HepG2 (cell line): ENCODE results near the gene CRYZL1. TPM values are rescaled to one million over a fixed set of nuclear protein-coding genes. Genes with fewer than 3 reads are reported as not detected.

Source experiments
- ATAC-seq: fragments of 200-7000 bp; cut with Tn5 transposase; 3 replicates; pipeline ENCODE4 v1.9.1; 2020; ENCODE audit warnings: mild to moderate bottlenecking, moderate library complexity
- BruUV-seq: library from RNA; stranded (reverse); fragments of 400-500 nt; replicated peaks from 2 replicates; lab custom pipeline; 2021; lab: Mats Ljungman, UMichigan
- CTCF ChIA-PET: fragments of 300-600 bp; formaldehyde crosslinking; extraction: SDS; loops from one replicate; lab custom pipeline; 2021; ENCODE audit warnings: low total read pairs, inconsistent platforms, low intra/inter-chr PET ratio; lab: Yijun Ruan, JAX
- POLR2A ChIA-PET: fragments of 350-600 bp; sonication (Branson Sonifier 250); formaldehyde crosslinking; loops from one replicate; lab custom pipeline; 2020; ENCODE audit warnings: antibody characterized with exemption, inconsistent platforms; lab: Yijun Ruan, JAX
- DNase-seq: peaks from one replicate; pipeline ENCODE4 v3.0.0-alpha.2; 2015; ENCODE audit warnings: low spot score
- FAIRE-seq: peaks from 3 replicates; lab custom pipeline; 2011; peaks lifted over from hg19 to GRCh38; lab: Jason Lieb, UNC
- H2AFZ ChIP-seq: one replicate; pipeline ENCODE4 v1.6.1; 2011; ENCODE audit warnings: low read length, inconsistent platforms
- H3K27ac ChIP-seq: fragments of 300-600 bp; 3 replicates; pipeline ENCODE4 v1.8.0; 2011; ENCODE audit warnings: mixed run types, mild to moderate bottlenecking, mixed read lengths, low read length, inconsistent platforms; ENCODE audit not compliant: insufficient read depth; ENCODE audit errors: extremely low read length
- H3K27me3 ChIP-seq, 2 experiments: fragments of 200-600 bp in 1 of 2; 2 replicates in 1 of 2; 3 replicates in 1 of 2; pipeline versions ENCODE4 v1.6.0 to v1.8.0; 2011; ENCODE audit warnings: low read length in 2 of 2, mild to moderate bottlenecking in 2 of 2, moderate library complexity in 2 of 2, inconsistent platforms in 1 of 2; ENCODE audit not compliant: insufficient read depth in 2 of 2, control insufficient read depth in 1 of 2
- H3K36me3 ChIP-seq, 2 experiments: fragments of 200-600 bp in 1 of 2; replicated peaks in 1 of 2; 2 replicates in 1 of 2; 3 replicates in 1 of 2; pipeline versions ENCODE4 v1.5.1 to v1.8.0; 2011; ENCODE audit warnings: low read length in 2 of 2, inconsistent platforms in 1 of 2; ENCODE audit not compliant: insufficient read depth in 2 of 2, control insufficient read depth in 1 of 2
- H3K4me1 ChIP-seq: 2 replicates; pipeline ENCODE4 v1.5.1; 2012; ENCODE audit warnings: low read length, inconsistent platforms; ENCODE audit not compliant: insufficient read depth
- H3K4me2 ChIP-seq: 2 replicates; pipeline ENCODE4 v1.6.0; 2011; ENCODE audit warnings: low read depth, low read length, inconsistent platforms
- H3K4me3 ChIP-seq, 3 experiments: fragments of 200-600 bp in 1 of 3; sonication (generic), shearing (Covaris generic) in 1 of 3; replicated peaks in 1 of 3; 2 replicates each; pipeline ENCODE4 v1.5.1; 2011 to 2016; ENCODE audit warnings: low read length in 3 of 3, inconsistent platforms in 2 of 3, low read depth in 2 of 3, mild to moderate bottlenecking in 2 of 3, control low read depth in 1 of 3, mixed read lengths in 1 of 3; ENCODE audit not compliant: insufficient read depth in 1 of 3
- H3K79me2 ChIP-seq: one replicate; pipeline ENCODE4 v1.6.1; 2011; ENCODE audit warnings: low read length, inconsistent platforms; ENCODE audit not compliant: insufficient read depth
- H3K9ac ChIP-seq: 2 replicates; pipeline ENCODE4 v1.6.0; 2011; ENCODE audit warnings: mild to moderate bottlenecking, low read depth, low read length, inconsistent platforms; ENCODE audit not compliant: insufficient read depth
- H3K9me3 ChIP-seq: 2 replicates; pipeline ENCODE4 v1.5.1; 2012; ENCODE audit warnings: mild to moderate bottlenecking, low read length
- H4K20me1 ChIP-seq: 2 replicates; pipeline ENCODE4 v1.6.0; 2011; ENCODE audit warnings: inconsistent platforms, mild to moderate bottlenecking, low read length, moderate library complexity; ENCODE audit not compliant: insufficient read depth
- AGO2 ChIP-seq: fragments of 200-400 bp; formaldehyde crosslinking; optimal IDR thresholded peaks from 2 replicates; pipeline ENCODE3; 2017; ENCODE audit warnings: mild to moderate bottlenecking, low read depth, low read length, moderate library complexity
- AKAP8 ChIP-seq: sonication (generic); formaldehyde crosslinking; IDR thresholded peaks from 2 replicates; pipeline ENCODE4 v1.5.1; 2020; ENCODE audit warnings: mild to moderate bottlenecking, missing genetic modification reagents
- ARID2 ChIP-seq: sonication (generic); formaldehyde crosslinking; IDR thresholded peaks from 2 replicates; pipeline ENCODE4 v1.8.1; 2022; ENCODE audit warnings: mild to moderate bottlenecking, missing genetic modification reagents, borderline replicate concordance
- CHD2 ChIP-seq: IDR thresholded peaks from 2 replicates; pipeline ENCODE4 v1.6.1; 2011; ENCODE audit warnings: low read depth, low read length, improper control_type of control experiment
- HHEX ChIP-seq: IDR thresholded peaks from 2 replicates; pipeline ENCODE4 v1.6.1; 2016; ENCODE audit warnings: control low read depth
- MAF1 ChIP-seq: sonication (generic); formaldehyde crosslinking; IDR thresholded peaks from 2 replicates; pipeline ENCODE4 v1.5.0; 2020; ENCODE audit warnings: missing genetic modification reagents, borderline replicate concordance
- RARG ChIP-seq: sonication (generic); formaldehyde crosslinking; IDR thresholded peaks from 2 replicates; pipeline ENCODE4 v1.4.0; 2020; ENCODE audit warnings: low read depth, mild to moderate bottlenecking, missing genetic modification reagents
- RBFOX2 ChIP-seq: fragments of 200-400 bp; formaldehyde crosslinking; IDR thresholded peaks from 2 replicates; pipeline ENCODE4 v1.6.1; 2017; ENCODE audit warnings: low read depth, mild to moderate bottlenecking, low read length
- RBM22 ChIP-seq: fragments of 200-400 bp; formaldehyde crosslinking; optimal IDR thresholded peaks from 2 replicates; pipeline ENCODE3; 2017; ENCODE audit warnings: mild to moderate bottlenecking, low read length, moderate library complexity
- TEAD2 ChIP-seq: sonication (generic); formaldehyde crosslinking; IDR thresholded peaks from 2 replicates; pipeline ENCODE4 v1.9.0; 2021; ENCODE audit warnings: missing genetic modification reagents
- ZBTB21 ChIP-seq: sonication (generic); formaldehyde crosslinking; IDR thresholded peaks from 2 replicates; pipeline ENCODE4 v1.4.0; 2020; ENCODE audit warnings: missing genetic modification reagents
- ZBTB3 ChIP-seq: sonication (generic); formaldehyde crosslinking; IDR thresholded peaks from 2 replicates; pipeline ENCODE4 v1.4.0; 2020; ENCODE audit warnings: low read depth, mild to moderate bottlenecking, moderate library complexity, missing genetic modification reagents, borderline replicate concordance
- ZBTB8A ChIP-seq: sonication (generic); formaldehyde crosslinking; IDR thresholded peaks from 2 replicates; pipeline ENCODE4 v1.4.0; 2020; ENCODE audit warnings: mild to moderate bottlenecking, low read depth, missing genetic modification reagents, borderline replicate concordance
- ZMYM3 ChIP-seq: sonication (generic); formaldehyde crosslinking; IDR thresholded peaks from 2 replicates; pipeline ENCODE4 v1.5.1; 2020; ENCODE audit warnings: mild to moderate bottlenecking, missing genetic modification reagents
- ZNF24 ChIP-seq: fragments of 450-650 bp; IDR thresholded peaks from 2 replicates; pipeline ENCODE4 v1.6.1; 2017; ENCODE audit warnings: antibody characterized with exemption, mild to moderate bottlenecking
- ZNF251 ChIP-seq: sonication (generic); formaldehyde crosslinking; IDR thresholded peaks from 2 replicates; pipeline ENCODE4 v1.9.0; 2021; ENCODE audit warnings: mild to moderate bottlenecking, missing genetic modification reagents
- ZNF292 ChIP-seq: sonication (generic); formaldehyde crosslinking; IDR thresholded peaks from 2 replicates; pipeline ENCODE4 v1.8.1; 2022; ENCODE audit warnings: mild to moderate bottlenecking, low read depth, missing genetic modification reagents, borderline replicate concordance
- ZNF670 ChIP-seq: sonication (generic); formaldehyde crosslinking; IDR thresholded peaks from 2 replicates; pipeline ENCODE4 v1.8.0; 2022; ENCODE audit warnings: mild to moderate bottlenecking, missing genetic modification reagents, borderline replicate concordance
- ZNF672 ChIP-seq: sonication (generic); formaldehyde crosslinking; IDR thresholded peaks from 2 replicates; pipeline ENCODE4 v1.8.1; 2022; ENCODE audit warnings: missing genetic modification reagents
- ZNF720 ChIP-seq: sonication (generic); formaldehyde crosslinking; IDR thresholded peaks from 2 replicates; pipeline ENCODE4 v1.4.0; 2020; ENCODE audit warnings: missing genetic modification reagents
- WGBS: methylation state at CpG from one replicate; pipeline ENCODE4 v1.1.6; 2017; ENCODE audit warnings: low lambda C conversion rate; 5-methylcytosine and 5-hydroxymethylcytosine counted together
- in situ Hi-C: cut with HindIII; loops from 2 replicates; pipeline ENCODE4 v1.10.0; 2017; ENCODE audit warnings: low pct_unique_long_range_greater_than_20kb; ENCODE audit not compliant: extremely low pct_ligation_motif_present
- intact Hi-C: fragments of 100-400 bp; cut with micrococcal nuclease; formaldehyde crosslinking; loops from one replicate; pipeline ENCODE4 v1.10.0; 2022; ENCODE audit not compliant: unreplicated experiment
- polyA plus RNA-seq, 8 experiments: library from polyadenylated mRNA; depleted of rRNA in 3 of 8; stranded (reverse) in 7 of 8; unstranded in 1 of 8; fragments of >200 nt; fragmentation: Illumina TruSeq in 4 of 8; extraction: Trizol in 4 of 8; gene quantifications; 2 replicates each; pipeline versions ENCODE4 v1.2.1 to v1.2.3, GENCODE V29; 2011 to 2016; ENCODE audit warnings: low read depth in 4 of 8, missing spikeins in 1 of 8, mixed read lengths in 1 of 8; ENCODE audit not compliant: insufficient read depth in 1 of 8
- total RNA-seq, 5 experiments: library from RNA; depleted of rRNA; stranded (reverse); fragments of >200 nt; fragmentation: Illumina TruSeq; extraction: Trizol; gene quantifications; 2 replicates each; pipeline ENCODE4 v1.2.3, GENCODE V29; 2016; ENCODE audit warnings: low read depth in 1 of 5
- TF ChIP-seq, protein P1 (sequence below): IDR thresholded peaks from 2 replicates; pipeline ENCODE4 v1.6.1; 2016
- TF ChIP-seq, protein P2 (sequence below): sonication (generic); formaldehyde crosslinking; IDR thresholded peaks from 2 replicates; pipeline ENCODE4 v1.5.0; 2020; ENCODE audit warnings: missing genetic modification reagents
- TF ChIP-seq, protein P3 (sequence below): sonication (generic); formaldehyde crosslinking; IDR thresholded peaks from 2 replicates; pipeline ENCODE4 v1.4.0; 2020; ENCODE audit warnings: missing genetic modification reagents

The CRYZL1 gene
- total and polyA plus RNA-seq, 2 of the 13 experiments (the other 11 are each of a cell fraction or from before 2014, with no cell fraction given): 20.3 to 27.7 TPM

DNA sequence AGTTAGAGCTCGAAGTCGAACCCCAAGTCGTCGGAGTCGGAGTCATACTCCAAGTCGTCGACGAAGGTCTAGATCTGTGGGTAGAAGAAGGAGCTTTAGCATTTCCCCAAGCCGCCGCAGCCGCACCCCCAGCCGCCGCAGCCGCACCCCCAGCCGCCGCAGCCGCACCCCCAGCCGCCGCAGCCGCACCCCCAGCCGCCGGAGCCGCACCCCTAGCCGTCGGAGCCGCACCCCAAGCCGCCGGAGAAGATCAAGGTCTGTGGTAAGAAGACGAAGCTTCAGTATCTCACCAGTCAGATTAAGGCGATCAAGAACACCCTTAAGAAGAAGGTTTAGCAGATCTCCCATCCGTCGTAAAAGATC is 86.6 kb downstream of the CRYZL1 start:
- Histone ChIP-seq H3K4me1 (peaks cover 11% of the 10 kb centered on the region; the same call in 1 of the 2 replicates), H3K27ac (no peak overlapping the region), H3K9me3 (no peaks in the 10 kb centered on the region), H2AFZ (no peak overlapping the region), H4K20me1 (peaks cover 67% of the 10 kb centered on the region), H3K79me2 (peaks cover 79% of the 10 kb centered on the region), H3K4me2 (no peak overlapping the region), H3K4me3 (no peak overlapping the region), H3K9ac (no peak overlapping the region), H3K36me3 (peaks cover 41 to 95% of the 10 kb centered on the region in 2 experiments), H3K27me3 (no peaks in the 10 kb centered on the region)
- in situ Hi-C loops (no loop called here), intact Hi-C loops (no loop called here)
- WGBS: 99% methylated on average over 26 of the region's 32 CpGs
- ChIA-PET POLR2A (interaction anchor here (0.9 to 1.5 kb wide), 2 partner anchors 12 to 75 kb away, joined by 4 to 5 read pairs; partner anchors contain the start of genes SON and TMEM50B), CTCF (no interaction called here)
- BruUV-seq: no TSS peak
- no peak for DNase-seq
- no peak for FAIRE-seq
- ATAC-seq: no peak
- TF ChIP-seq ARID2: no peak
- TF ChIP-seq, protein P1, sequence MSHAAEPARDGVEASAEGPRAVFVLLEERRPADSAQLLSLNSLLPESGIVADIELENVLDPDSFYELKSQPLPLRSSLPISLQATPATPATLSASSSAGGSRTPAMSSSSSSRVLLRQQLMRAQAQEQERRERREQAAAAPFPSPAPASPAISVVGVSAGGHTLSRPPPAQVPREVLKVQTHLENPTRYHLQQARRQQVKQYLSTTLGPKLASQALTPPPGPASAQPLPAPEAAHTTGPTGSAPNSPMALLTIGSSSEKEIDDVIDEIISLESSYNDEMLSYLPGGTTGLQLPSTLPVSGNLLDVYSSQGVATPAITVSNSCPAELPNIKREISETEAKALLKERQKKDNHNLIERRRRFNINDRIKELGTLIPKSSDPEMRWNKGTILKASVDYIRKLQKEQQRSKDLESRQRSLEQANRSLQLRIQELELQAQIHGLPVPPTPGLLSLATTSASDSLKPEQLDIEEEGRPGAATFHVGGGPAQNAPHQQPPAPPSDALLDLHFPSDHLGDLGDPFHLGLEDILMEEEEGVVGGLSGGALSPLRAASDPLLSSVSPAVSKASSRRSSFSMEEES (CRISPR knock-in tag): no peak
- no peak for TF ChIP-seq ZNF292 (CRISPR knock-in tag)
- TF ChIP-seq ZBTB3 (CRISPR knock-in tag): no peak
- TF ChIP-seq ZMYM3 (CRISPR knock-in tag): no peak
- TF ChIP-seq RARG (CRISPR knock-in tag): no peak
- TF ChIP-seq, protein P2, sequence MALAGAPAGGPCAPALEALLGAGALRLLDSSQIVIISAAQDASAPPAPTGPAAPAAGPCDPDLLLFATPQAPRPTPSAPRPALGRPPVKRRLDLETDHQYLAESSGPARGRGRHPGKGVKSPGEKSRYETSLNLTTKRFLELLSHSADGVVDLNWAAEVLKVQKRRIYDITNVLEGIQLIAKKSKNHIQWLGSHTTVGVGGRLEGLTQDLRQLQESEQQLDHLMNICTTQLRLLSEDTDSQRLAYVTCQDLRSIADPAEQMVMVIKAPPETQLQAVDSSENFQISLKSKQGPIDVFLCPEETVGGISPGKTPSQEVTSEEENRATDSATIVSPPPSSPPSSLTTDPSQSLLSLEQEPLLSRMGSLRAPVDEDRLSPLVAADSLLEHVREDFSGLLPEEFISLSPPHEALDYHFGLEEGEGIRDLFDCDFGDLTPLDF (CRISPR knock-in tag): no peak
- no peak for TF ChIP-seq CHD2
- TF ChIP-seq, protein P3, sequence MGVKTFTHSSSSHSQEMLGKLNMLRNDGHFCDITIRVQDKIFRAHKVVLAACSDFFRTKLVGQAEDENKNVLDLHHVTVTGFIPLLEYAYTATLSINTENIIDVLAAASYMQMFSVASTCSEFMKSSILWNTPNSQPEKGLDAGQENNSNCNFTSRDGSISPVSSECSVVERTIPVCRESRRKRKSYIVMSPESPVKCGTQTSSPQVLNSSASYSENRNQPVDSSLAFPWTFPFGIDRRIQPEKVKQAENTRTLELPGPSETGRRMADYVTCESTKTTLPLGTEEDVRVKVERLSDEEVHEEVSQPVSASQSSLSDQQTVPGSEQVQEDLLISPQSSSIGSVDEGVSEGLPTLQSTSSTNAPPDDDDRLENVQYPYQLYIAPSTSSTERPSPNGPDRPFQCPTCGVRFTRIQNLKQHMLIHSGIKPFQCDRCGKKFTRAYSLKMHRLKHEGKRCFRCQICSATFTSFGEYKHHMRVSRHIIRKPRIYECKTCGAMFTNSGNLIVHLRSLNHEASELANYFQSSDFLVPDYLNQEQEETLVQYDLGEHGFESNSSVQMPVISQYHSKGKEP: no peak
- TF ChIP-seq MAF1 (CRISPR knock-in tag): no peak
- no peak for TF ChIP-seq TEAD2 (CRISPR knock-in tag)
- TF ChIP-seq RBM22: peak; percentile 37
- TF ChIP-seq AKAP8: no peak
- peak; percentile 46 for TF ChIP-seq AGO2
- no peak for TF ChIP-seq ZNF251 (CRISPR knock-in tag)
- no peak for TF ChIP-seq ZNF670
- no peak for TF ChIP-seq ZNF720 (CRISPR knock-in tag)
- TF ChIP-seq RBFOX2: peak; percentile 45; the same call in 1 of the 2 replicates
- no peak for TF ChIP-seq ZBTB21 (CRISPR knock-in tag)
- no peak for TF ChIP-seq ZBTB8A (CRISPR knock-in tag)
- no peak for TF ChIP-seq HHEX (CRISPR knock-in tag)
- TF ChIP-seq ZNF24: no peak
- no peak for TF ChIP-seq ZNF672 (CRISPR knock-in tag)
